Neural crest cell (in vitro differentiated cells): ENCODE data around the gene CFAP58. TPM values are rescaled to one million over a fixed set of nuclear protein-coding genes. Genes with fewer than 3 reads are reported as not detected.

Experiments
- DNase-seq: peaks from one replicate; pipeline ENCODE4 v3.0.0; 2021; ENCODE audit warnings: low read depth, mixed read lengths, low spot score
- H3K27ac Mint-ChIP-seq: one replicate; pipeline ENCODE4 v1.8.0; 2021; ENCODE audit warnings: mild to moderate bottlenecking, mixed read lengths; ENCODE audit not compliant: unreplicated experiment
- H3K27me3 Mint-ChIP-seq: 2 replicates; pipeline ENCODE4 v1.8.0; 2021; ENCODE audit warnings: low read depth, mild to moderate bottlenecking, mixed read lengths
- H3K36me3 Mint-ChIP-seq: 2 replicates; pipeline ENCODE4 v1.8.0; 2021; ENCODE audit warnings: low read depth, mild to moderate bottlenecking, mixed read lengths
- H3K4me1 Mint-ChIP-seq: 2 replicates; pipeline ENCODE4 v1.8.0; 2021; ENCODE audit warnings: mixed read lengths
- H3K4me3 Mint-ChIP-seq: one replicate; pipeline ENCODE4 v1.8.0; 2021; ENCODE audit warnings: mild to moderate bottlenecking, mixed read lengths
- H3K9me3 Mint-ChIP-seq: 2 replicates; pipeline ENCODE4 v1.8.0; 2021; ENCODE audit warnings: mixed read lengths
- total RNA-seq: library from RNA; stranded (reverse); gene quantifications from 2 replicates; pipeline ENCODE4 v1.2.1, GENCODE V29; 2021
- TF ChIP-seq, protein P1 (sequence below): fragments of 200-600 bp; sonication (generic); conservative IDR thresholded peaks from 2 replicates; pipeline ENCODE4 v1.5.0; 2021; ENCODE audit warnings: antibody characterized with exemption, mild to moderate bottlenecking

Gene CFAP58
- total RNA-seq, 1 donor from 2014 or later: 0.44 TPM

GRCh38 chr10:104376784-104377300 is 23.2 kb downstream of the CFAP58 start:
- Mint-ChIP-seq H3K9me3 (peaks cover 2% of the 10 kb centered on the region), H3K27ac (no peak overlapping the region), H3K4me3 (no peak overlapping the region), H3K36me3 (no peaks in the 10 kb centered on the region), H3K27me3 (peaks cover 15% of the 10 kb centered on the region), H3K4me1 (no peaks in the 10 kb centered on the region)
- no peak for DNase-seq
- TF ChIP-seq, protein P1, sequence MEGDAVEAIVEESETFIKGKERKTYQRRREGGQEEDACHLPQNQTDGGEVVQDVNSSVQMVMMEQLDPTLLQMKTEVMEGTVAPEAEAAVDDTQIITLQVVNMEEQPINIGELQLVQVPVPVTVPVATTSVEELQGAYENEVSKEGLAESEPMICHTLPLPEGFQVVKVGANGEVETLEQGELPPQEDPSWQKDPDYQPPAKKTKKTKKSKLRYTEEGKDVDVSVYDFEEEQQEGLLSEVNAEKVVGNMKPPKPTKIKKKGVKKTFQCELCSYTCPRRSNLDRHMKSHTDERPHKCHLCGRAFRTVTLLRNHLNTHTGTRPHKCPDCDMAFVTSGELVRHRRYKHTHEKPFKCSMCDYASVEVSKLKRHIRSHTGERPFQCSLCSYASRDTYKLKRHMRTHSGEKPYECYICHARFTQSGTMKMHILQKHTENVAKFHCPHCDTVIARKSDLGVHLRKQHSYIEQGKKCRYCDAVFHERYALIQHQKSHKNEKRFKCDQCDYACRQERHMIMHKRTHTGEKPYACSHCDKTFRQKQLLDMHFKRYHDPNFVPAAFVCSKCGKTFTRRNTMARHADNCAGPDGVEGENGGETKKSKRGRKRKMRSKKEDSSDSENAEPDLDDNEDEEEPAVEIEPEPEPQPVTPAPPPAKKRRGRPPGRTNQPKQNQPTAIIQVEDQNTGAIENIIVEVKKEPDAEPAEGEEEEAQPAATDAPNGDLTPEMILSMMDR: no peak

DNA sequence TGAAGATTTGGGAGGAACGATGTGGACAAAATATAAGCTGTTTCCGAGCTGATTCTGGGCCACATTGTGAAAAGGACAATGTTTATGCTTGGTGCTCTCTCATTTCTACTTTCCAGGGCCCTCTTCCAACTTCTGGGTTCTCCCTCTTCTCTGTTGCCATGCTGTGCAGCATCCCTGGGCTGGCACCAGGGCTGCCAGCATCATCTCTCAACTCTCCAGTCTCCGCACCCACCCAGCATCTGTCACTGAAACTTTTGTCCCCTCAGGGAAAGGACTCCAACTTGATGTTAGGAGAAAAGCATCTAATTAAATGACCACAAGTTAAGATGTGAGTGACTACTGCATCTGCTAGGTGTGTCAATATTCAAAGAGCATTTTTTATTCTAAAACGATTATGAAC is 26.7 kb downstream of the CFAP58 start:
- peaks cover 15% of the 10 kb centered on the region for H3K27me3 Mint-ChIP-seq
- H3K9me3 Mint-ChIP-seq: no peaks in the 10 kb centered on the region
- TF ChIP-seq, protein P1: no peak
- H3K36me3 Mint-ChIP-seq: no peaks in the 10 kb centered on the region
- H3K4me3 Mint-ChIP-seq: no peak overlapping the region
- H3K27ac Mint-ChIP-seq: no peak overlapping the region
- H3K4me1 Mint-ChIP-seq: no peaks in the 10 kb centered on the region
- no peak for DNase-seq

DNA sequence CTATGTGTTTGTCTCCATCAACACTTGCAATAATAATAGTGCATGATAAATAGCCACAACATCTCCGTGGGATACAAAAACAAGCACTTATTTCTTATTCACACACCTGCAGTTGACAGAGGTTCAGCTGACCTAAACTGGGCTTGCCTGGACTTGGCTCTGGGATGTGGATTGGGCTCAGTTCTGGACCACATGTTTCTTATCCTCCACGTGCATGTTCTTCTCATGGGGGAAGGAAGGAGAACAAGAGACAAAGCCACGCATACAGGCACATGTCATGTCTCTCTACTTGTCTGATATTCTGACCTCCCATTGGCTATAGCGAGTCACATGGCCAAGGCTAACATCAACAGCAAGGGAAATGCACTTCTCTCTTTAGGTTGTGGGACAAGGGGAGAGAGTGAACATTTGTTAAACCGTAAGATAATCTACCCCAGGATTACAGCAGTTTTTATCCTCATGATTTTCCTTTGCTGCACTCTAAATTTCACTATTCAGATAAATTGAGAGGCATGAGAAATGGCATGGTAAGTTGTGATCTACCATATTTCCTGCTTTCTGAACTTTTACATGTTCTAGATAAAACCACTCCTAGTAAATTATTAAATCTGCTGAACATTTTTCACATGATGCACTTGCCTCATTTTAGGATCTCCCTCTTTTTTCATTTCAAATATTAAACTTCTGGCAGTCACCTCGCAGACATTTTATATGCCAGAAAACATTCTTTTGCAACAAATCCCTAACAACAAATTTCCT is 33.7 kb downstream of the CFAP58 start:
- no peak overlapping the region for H3K27ac Mint-ChIP-seq
- TF ChIP-seq, protein P1: no peak

DNA sequence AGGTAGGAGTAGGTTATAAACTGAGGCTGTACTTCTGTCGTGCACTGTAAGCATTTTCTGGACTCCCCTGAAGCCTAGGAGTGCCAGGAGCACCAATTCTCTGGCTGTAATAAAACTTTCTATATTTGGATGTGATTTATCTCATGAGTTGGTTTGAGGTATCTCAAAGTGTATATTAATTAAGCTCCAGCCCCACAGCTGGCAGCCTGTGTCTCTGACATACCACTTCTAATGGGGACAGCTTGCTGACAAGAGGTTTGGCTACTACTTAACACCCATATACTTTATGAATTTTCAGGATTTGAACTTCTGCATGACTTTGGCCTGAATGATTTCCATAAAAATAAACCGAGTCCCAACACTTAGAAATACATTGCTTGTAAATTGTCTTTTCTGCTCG is 35.2 kb downstream of the CFAP58 start:
- H3K9me3 Mint-ChIP-seq: no peaks in the 10 kb centered on the region
- DNase-seq: no peak
- H3K27ac Mint-ChIP-seq: no peak overlapping the region
- no peaks in the 10 kb centered on the region for H3K4me1 Mint-ChIP-seq
- H3K36me3 Mint-ChIP-seq: no peaks in the 10 kb centered on the region
- TF ChIP-seq, protein P1: no peak
- H3K27me3 Mint-ChIP-seq: peaks cover 15% of the 10 kb centered on the region
- H3K4me3 Mint-ChIP-seq: no peak overlapping the region

More for the DNA sequence above, 33.7 kb downstream of the CFAP58 start:
- Mint-ChIP-seq H3K27me3 (peaks cover 15% of the 10 kb centered on the region), H3K4me3 (no peak overlapping the region), H3K36me3 (no peaks in the 10 kb centered on the region), H3K4me1 (no peaks in the 10 kb centered on the region), H3K9me3 (no peaks in the 10 kb centered on the region)
- no peak for DNase-seq

GRCh38 chr10:104391150-104391968 is 37.7 kb downstream of the CFAP58 start:
- TF ChIP-seq, protein P1: no peak
- Mint-ChIP-seq H3K36me3 (no peaks in the 10 kb centered on the region), H3K27me3 (peaks cover 18% of the 10 kb centered on the region), H3K4me3 (no peak overlapping the region), H3K27ac (no peak overlapping the region), H3K4me1 (no peaks in the 10 kb centered on the region), H3K9me3 (no peaks in the 10 kb centered on the region)
- DNase-seq: no peak
